GM23338 (cell line): ENCODE measurements around the gene TEX29. TPM values are rescaled to one million over a fixed set of nuclear protein-coding genes. Genes with fewer than 3 reads are reported as not detected.

Source experiments
- ATAC-seq: fragments of 200-7000 bp; cut with Tn5 transposase; 3 replicates; pipeline ENCODE4 v1.9.1; 2020
- DNase-seq: peaks from one replicate; pipeline ENCODE4 v3.0.0-alpha.2; 2015; ENCODE audit warnings: low spot score
- H2AFZ ChIP-seq: fragments of 200-600 bp; sonication (generic); 2 replicates; pipeline ENCODE4 v1.8.0; 2016; ENCODE audit warnings: antibody characterized with exemption, mild to moderate bottlenecking, moderate library complexity
- H3F3A ChIP-seq: fragments of 200-600 bp; sonication (generic); replicated peaks from 2 replicates; pipeline ENCODE4 v1.8.0; 2017; ENCODE audit warnings: antibody characterized with exemption, mixed run types, low read depth
- H3K27ac ChIP-seq: fragments of 200-600 bp; sonication (generic); 2 replicates; pipeline ENCODE4 v1.6.1; 2016; ENCODE audit warnings: low read depth
- H3K27me3 ChIP-seq: fragments of 200-600 bp; sonication (generic); 2 replicates; pipeline ENCODE4 v1.8.0; 2016; ENCODE audit warnings: mild to moderate bottlenecking, mixed run types, moderate library complexity; ENCODE audit not compliant: insufficient read depth
- H3K36me3 ChIP-seq: fragments of 200-600 bp; sonication (generic); 2 replicates; pipeline ENCODE4 v1.8.0; 2016; ENCODE audit warnings: mild to moderate bottlenecking; ENCODE audit not compliant: insufficient read depth
- H3K4me1 ChIP-seq: fragments of 200-600 bp; sonication (generic); 2 replicates; pipeline ENCODE4 v1.8.0; 2016; ENCODE audit warnings: mild to moderate bottlenecking, moderate library complexity; ENCODE audit not compliant: insufficient read depth
- H3K4me2 ChIP-seq: fragments of 200-600 bp; sonication (generic); 2 replicates; pipeline ENCODE4 v1.7.1; 2017; ENCODE audit warnings: mixed run types
- H3K4me3 ChIP-seq: fragments of 200-600 bp; sonication (generic); 2 replicates; pipeline ENCODE4 v1.6.1; 2016; ENCODE audit warnings: mixed run types
- H3K79me2 ChIP-seq: fragments of 200-600 bp; sonication (generic); replicated peaks from 2 replicates; pipeline ENCODE4 v1.8.0; 2017; ENCODE audit warnings: mild to moderate bottlenecking; ENCODE audit not compliant: insufficient read depth
- H3K9me2 ChIP-seq: fragments of 200-600 bp; sonication (generic); 2 replicates; pipeline ENCODE4 v1.8.0; 2017; ENCODE audit not compliant: insufficient read depth
- H4K20me1 ChIP-seq: fragments of 200-600 bp; sonication (generic); replicated peaks from 2 replicates; pipeline ENCODE4 v1.8.0; 2017; ENCODE audit warnings: mild to moderate bottlenecking; ENCODE audit not compliant: insufficient read depth
- H3K27ac Mint-ChIP-seq: 2 replicates; pipeline ENCODE4 v1.8.0; 2020; ENCODE audit warnings: inconsistent platforms, mild to moderate bottlenecking, moderate library complexity, mixed read lengths
- H3K27me3 Mint-ChIP-seq: 3 replicates; pipeline ENCODE4 v1.8.0; 2022; ENCODE audit warnings: low read depth, mild to moderate bottlenecking, moderate library complexity, mixed read lengths, inconsistent platforms; ENCODE audit not compliant: insufficient read depth, poor library complexity
- H3K36me3 Mint-ChIP-seq: 3 replicates; pipeline ENCODE4 v1.8.0; 2021; ENCODE audit warnings: low read depth, mild to moderate bottlenecking, inconsistent platforms, moderate library complexity, mixed read lengths
- H3K4me1 Mint-ChIP-seq: 3 replicates; pipeline ENCODE4 v1.8.0; 2020; ENCODE audit warnings: mild to moderate bottlenecking, inconsistent platforms, mixed read lengths
- H3K4me3 Mint-ChIP-seq: 3 replicates; pipeline ENCODE4 v1.8.0; 2021; ENCODE audit warnings: moderate library complexity, mild to moderate bottlenecking, inconsistent platforms, mixed read lengths
- H3K9me3 Mint-ChIP-seq: 3 replicates; pipeline ENCODE4 v1.8.0; 2020; ENCODE audit warnings: moderate library complexity, mild to moderate bottlenecking, inconsistent platforms, mixed read lengths
- CREB1 ChIP-seq: fragments of 250-450 bp; sonication (Bioruptor Pico); IDR thresholded peaks from 2 replicates; pipeline ENCODE4 v1.5.0; 2020; ENCODE audit warnings: low read depth, mild to moderate bottlenecking, moderate library complexity
- CTCF ChIP-seq, 2 experiments: fragments of 200-600 bp in 1 of 2; sonication (generic) in 1 of 2; conservative IDR thresholded peaks; 2 replicates each; pipeline versions ENCODE4 v1.5.1 to v1.6.1; 2016 to 2017; ENCODE audit warnings: antibody characterized with exemption in 2 of 2, low read depth in 2 of 2, mild to moderate bottlenecking in 2 of 2, moderate library complexity in 1 of 2
- ETS1 ChIP-seq: IDR thresholded peaks from 2 replicates; pipeline ENCODE4 v1.6.1; 2016; ENCODE audit warnings: antibody characterized with exemption
- EZH2 ChIP-seq: fragments of 200-600 bp; sonication (generic); IDR thresholded peaks from one replicate; pipeline ENCODE4 v1.8.0; 2017; ENCODE audit warnings: antibody characterized with exemption, mild to moderate bottlenecking, low read depth; ENCODE audit not compliant: unreplicated experiment
- EZH2phosphoT487 ChIP-seq: fragments of 200-600 bp; sonication (generic); IDR thresholded peaks from one replicate; pipeline ENCODE4 v1.8.1; 2018; ENCODE audit warnings: antibody characterized with exemption; ENCODE audit not compliant: unreplicated experiment
- JUNB ChIP-seq: IDR thresholded peaks from one replicate; pipeline ENCODE4 v1.6.1; 2016; ENCODE audit warnings: antibody characterized with exemption; ENCODE audit not compliant: unreplicated experiment
- NANOG ChIP-seq: IDR thresholded peaks from 2 replicates; pipeline ENCODE4 v1.6.1; 2016; ENCODE audit warnings: antibody characterized with exemption, borderline replicate concordance
- POLR2AphosphoS5 ChIP-seq: IDR thresholded peaks from 2 replicates; pipeline ENCODE4 v1.6.1; 2016; ENCODE audit warnings: antibody characterized with exemption, low read depth
- REST ChIP-seq: IDR thresholded peaks from one replicate; pipeline ENCODE4 v1.6.1; 2018; ENCODE audit warnings: antibody characterized with exemption; ENCODE audit not compliant: unreplicated experiment
- STAT1 ChIP-seq: IDR thresholded peaks from one replicate; pipeline ENCODE4 v1.6.1; 2016; ENCODE audit warnings: antibody characterized with exemption; ENCODE audit not compliant: unreplicated experiment
- ZNF114 ChIP-seq: fragments of 250-450 bp; sonication (Bioruptor Pico); IDR thresholded peaks from 2 replicates; pipeline ENCODE4 v1.5.0; 2020; ENCODE audit warnings: mild to moderate bottlenecking, moderate library complexity
- ZNF331 ChIP-seq: fragments of 250-450 bp; sonication (Bioruptor Pico); IDR thresholded peaks from 2 replicates; pipeline ENCODE4 v1.5.0; 2020; ENCODE audit warnings: low read depth, mild to moderate bottlenecking, moderate library complexity
- polyA plus RNA-seq: library from polyadenylated mRNA; unstranded; fragments of >200 nt; fragmentation: Nextera tagmentation; extraction: Ambion mirVana; gene quantifications from 2 replicates; pipeline ENCODE4 v1.2.1, GENCODE V29; 2016
- total RNA-seq: library from RNA; depleted of rRNA; stranded (reverse); fragments of >200 nt; shearing (Covaris generic); gene quantifications from 2 replicates; pipeline ENCODE4 v1.2.3, GENCODE V29; 2014

The TEX29 gene
- total and polyA plus RNA-seq, 2 experiments from 2014 or later = 0.31 TPM; not detected in 1

- TF ChIP-seq POLR2AphosphoS5 (no peak), CTCF (conservative IDR thresholded peaks at IDR 0.05; ENCODE audit: low read depth in 2 of 2) (no peak), REST (no peak), STAT1 (no peak), JUNB (no peak), ZNF114 (no peak), ZNF331 (CRISPR knock-in tag) (no peak), ETS1 (no peak), CREB1 (CRISPR knock-in tag) (no peak), EZH2phosphoT487 (no peak)
Observed at GRCh38 chr13:111292710-111293485, 27.5 kb upstream of the TEX29 start (continued).

GRCh38 chr13:111295886-111296285 is 24.6 kb upstream of the TEX29 start:
- Histone ChIP-seq H3K4me3 (no peak overlapping the region), H3K79me2 (no peaks in the 10 kb centered on the region; the same call in 1 of the 2 replicates), H3K36me3 (no peaks in the 10 kb centered on the region), H4K20me1 (peaks cover 3% of the 10 kb centered on the region; the same call in 1 of the 2 replicates), H3K9me2 (no peaks in the 10 kb centered on the region), H3K27ac (no peak overlapping the region), H3F3A (no peaks in the 10 kb centered on the region), H3K4me2 (no peak overlapping the region), H3K4me1 (no peaks in the 10 kb centered on the region), H2AFZ (no peak overlapping the region), H3K27me3 (no peaks in the 10 kb centered on the region)
- 0 out of 2 replicates have a peak overlapping the region, but pooled peaks have one; percentile 6 for H3K27ac Mint-ChIP-seq
- TF ChIP-seq JUNB = no peak
- no peak for TF ChIP-seq NANOG
- no peak for TF ChIP-seq EZH2
- TF ChIP-seq CTCF (conservative IDR thresholded peaks at IDR 0.05; ENCODE audit: low read depth in 2 of 2) = no peak
- no peak for TF ChIP-seq ETS1
- TF ChIP-seq EZH2phosphoT487 = no peak
- no peak for TF ChIP-seq ZNF331 (CRISPR knock-in tag)
- TF ChIP-seq REST = no peak
- no peak for TF ChIP-seq ZNF114
- no peaks in the 10 kb centered on the region for H3K4me1 Mint-ChIP-seq
- DNase-seq (no peak), ATAC-seq (no peak)
- no peak overlapping the region for H3K4me3 Mint-ChIP-seq
- no peaks in the 10 kb centered on the region for H3K9me3 Mint-ChIP-seq
- H3K27me3 Mint-ChIP-seq = peaks cover 2% of the 10 kb centered on the region
- H3K36me3 Mint-ChIP-seq = peaks cover 8% of the 10 kb centered on the region; the same call in 2 of the 3 replicates
